HepG2 (cell line): ENCODE measurements around the gene CARD9. TPM values are rescaled to one million over a fixed set of nuclear protein-coding genes. Genes with fewer than 3 reads are reported as not detected.

Source experiments
- CAMTA2 ChIP-seq: sonication (generic); formaldehyde crosslinking; IDR thresholded peaks from 2 replicates; pipeline ENCODE4 v1.4.0; 2020; ENCODE audit warnings: mild to moderate bottlenecking, missing genetic modification reagents, borderline replicate concordance
- CC2D1A ChIP-seq: sonication (generic); formaldehyde crosslinking; IDR thresholded peaks from 2 replicates; pipeline ENCODE4 v1.8.1; 2023; ENCODE audit warnings: mild to moderate bottlenecking, missing genetic modification reagents
- FOXK2 ChIP-seq: fragments of 450-650 bp; IDR thresholded peaks from 2 replicates; pipeline ENCODE4 v1.6.1; 2016
- GLI4 ChIP-seq: sonication (generic); formaldehyde crosslinking; IDR thresholded peaks from 2 replicates; pipeline ENCODE4 v1.5.1; 2020; ENCODE audit warnings: missing genetic modification reagents, mild to moderate bottlenecking, moderate library complexity, borderline replicate concordance
- HINFP ChIP-seq: sonication (generic); formaldehyde crosslinking; IDR thresholded peaks from 2 replicates; pipeline ENCODE4 v1.4.0; 2020; ENCODE audit warnings: low read depth, mild to moderate bottlenecking, missing genetic modification reagents
- HNRNPUL1 ChIP-seq: fragments of 200-400 bp; formaldehyde crosslinking; IDR thresholded peaks from 2 replicates; pipeline ENCODE4 v1.6.1; 2017; ENCODE audit warnings: low read depth, mild to moderate bottlenecking, low read length, moderate library complexity
- IRX3 ChIP-seq: sonication (generic); formaldehyde crosslinking; IDR thresholded peaks from 2 replicates; pipeline ENCODE4 v1.8.1; 2023; ENCODE audit warnings: mild to moderate bottlenecking, low read depth, missing genetic modification reagents, borderline replicate concordance
- NAIF1 ChIP-seq: sonication (generic); formaldehyde crosslinking; IDR thresholded peaks from 2 replicates; pipeline ENCODE4 v1.5.0; 2020; ENCODE audit warnings: mild to moderate bottlenecking, missing genetic modification reagents, borderline replicate concordance
- NCOA2 ChIP-seq: sonication (generic); formaldehyde crosslinking; IDR thresholded peaks from 2 replicates; pipeline ENCODE4 v1.8.0; 2022; ENCODE audit warnings: inconsistent platforms
- POLR2AphosphoS2 ChIP-seq: IDR thresholded peaks from 2 replicates; pipeline ENCODE4 v1.6.1; 2011; ENCODE audit warnings: low read depth, low read length, improper control_type of control experiment
- SIN3B ChIP-seq: fragments of 150-350 bp; IDR thresholded peaks from 2 replicates; pipeline ENCODE4 v1.6.1; 2014; ENCODE audit warnings: low read length
- TBX2 ChIP-seq: sonication (generic); formaldehyde crosslinking; IDR thresholded peaks from 2 replicates; pipeline ENCODE4 v1.5.0; 2020; ENCODE audit warnings: missing genetic modification reagents, mild to moderate bottlenecking, borderline replicate concordance
- ZFAT ChIP-seq: sonication (generic); formaldehyde crosslinking; conservative IDR thresholded peaks from 2 replicates; pipeline ENCODE4 v1.8.1; 2023; ENCODE audit warnings: missing genetic modification reagents, inconsistent platforms
- ZMYM4 ChIP-seq: sonication (generic); formaldehyde crosslinking; IDR thresholded peaks from 2 replicates; pipeline ENCODE4 v1.8.1; 2023; ENCODE audit warnings: mild to moderate bottlenecking, missing genetic modification reagents
- ZNF124 ChIP-seq: sonication (generic); formaldehyde crosslinking; IDR thresholded peaks from 2 replicates; pipeline ENCODE4 v1.4.0; 2020; ENCODE audit warnings: missing genetic modification reagents
- ZNF24 ChIP-seq: fragments of 450-650 bp; IDR thresholded peaks from 2 replicates; pipeline ENCODE4 v1.6.1; 2017; ENCODE audit warnings: antibody characterized with exemption, mild to moderate bottlenecking
- ZNF335 ChIP-seq: sonication (generic); formaldehyde crosslinking; IDR thresholded peaks from 2 replicates; pipeline ENCODE4 v1.4.0; 2020; ENCODE audit warnings: missing genetic modification reagents
- ZNF414 ChIP-seq: sonication (generic); formaldehyde crosslinking; IDR thresholded peaks from 2 replicates; pipeline ENCODE4 v1.5.0; 2020; ENCODE audit warnings: missing genetic modification reagents
- ZNF619 ChIP-seq: sonication (generic); formaldehyde crosslinking; IDR thresholded peaks from 2 replicates; pipeline ENCODE4 v1.4.0; 2020; ENCODE audit warnings: mild to moderate bottlenecking, missing genetic modification reagents
- ZNF7 ChIP-seq: IDR thresholded peaks from 2 replicates; pipeline ENCODE4 v1.6.1; 2016; ENCODE audit warnings: missing biosample characterization, missing genetic modification reagents
- polyA plus RNA-seq, 8 experiments: library from polyadenylated mRNA; depleted of rRNA in 3 of 8; stranded (reverse) in 7 of 8; unstranded in 1 of 8; fragments of >200 nt; fragmentation: Illumina TruSeq in 4 of 8; extraction: Trizol in 4 of 8; gene quantifications; 2 replicates each; pipeline versions ENCODE4 v1.2.1 to v1.2.3, GENCODE V29; 2011 to 2016; ENCODE audit warnings: low read depth in 4 of 8, missing spikeins in 1 of 8, mixed read lengths in 1 of 8; ENCODE audit not compliant: insufficient read depth in 1 of 8
- total RNA-seq, 5 experiments: library from RNA; depleted of rRNA; stranded (reverse); fragments of >200 nt; fragmentation: Illumina TruSeq; extraction: Trizol; gene quantifications; 2 replicates each; pipeline ENCODE4 v1.2.3, GENCODE V29; 2016; ENCODE audit warnings: low read depth in 1 of 5
- TF ChIP-seq, protein P1 (sequence below): sonication (generic); formaldehyde crosslinking; IDR thresholded peaks from 2 replicates; pipeline ENCODE4 v1.9.0; 2021; ENCODE audit warnings: missing genetic modification reagents, mild to moderate bottlenecking, borderline replicate concordance
- TF ChIP-seq, protein P2 (sequence below): sonication (generic); formaldehyde crosslinking; IDR thresholded peaks from 2 replicates; pipeline ENCODE4 v1.4.0; 2020; ENCODE audit warnings: missing genetic modification reagents

Gene CARD9
- total and polyA plus RNA-seq, 2 of the 13 experiments (the other 11 are each of a cell fraction or from before 2014, with no cell fraction given), result 3.3 to 7.4 TPM

DNA sequence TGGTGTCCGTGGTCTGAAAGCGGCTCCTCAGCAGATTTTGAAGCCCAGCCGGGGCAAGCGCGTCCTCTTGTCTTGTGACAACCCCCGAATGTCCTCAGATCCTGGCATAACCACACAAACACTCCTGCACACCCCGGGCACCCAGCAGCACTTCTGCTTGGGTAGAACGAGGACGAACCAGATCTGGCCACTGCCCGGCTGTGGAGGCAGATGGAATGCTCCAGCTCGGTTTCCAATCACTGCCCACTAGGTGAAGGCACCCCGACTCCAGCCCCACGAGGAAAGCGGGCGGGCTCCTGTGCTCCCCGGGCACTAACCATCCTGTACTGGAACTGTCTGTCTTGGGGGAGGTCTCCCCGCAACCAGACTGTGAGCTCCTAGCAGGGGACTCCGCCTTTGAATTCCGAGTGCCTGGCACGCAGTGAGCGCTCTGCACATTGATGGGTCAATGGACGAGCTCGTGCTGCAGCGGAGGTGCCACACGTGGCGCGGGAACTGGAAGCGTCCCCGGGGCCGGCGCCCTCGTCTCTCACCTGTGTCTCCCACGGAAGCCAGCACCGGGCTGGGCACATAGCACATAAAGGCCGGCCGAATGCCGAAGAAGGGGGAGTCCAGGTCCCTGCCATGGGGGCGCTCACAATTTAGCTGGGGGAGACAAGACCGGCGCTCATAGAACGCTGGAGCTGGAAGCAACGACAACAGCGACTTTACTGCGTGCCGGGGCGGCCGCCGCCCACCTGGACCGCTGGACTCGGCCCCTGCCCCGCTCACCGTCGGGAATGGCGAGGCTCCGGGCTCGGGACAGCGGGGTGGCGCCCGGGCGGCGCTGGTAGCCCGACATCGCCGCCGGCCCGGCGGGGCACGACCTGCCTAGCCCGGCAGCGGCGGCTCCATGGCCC is 36.3 kb upstream of the CARD9 start (continued):
- TF ChIP-seq POLR2AphosphoS2 (no peak), GLI4 (no peak), HNRNPUL1 (no peak), ZNF124 (CRISPR knock-in tag) (no peak), CC2D1A (CRISPR knock-in tag) (no peak), NAIF1 (CRISPR knock-in tag) (no peak), NCOA2 (CRISPR knock-in tag) (no peak), CAMTA2 (CRISPR knock-in tag) (no peak), ZNF7 (no peak), HINFP (CRISPR knock-in tag) (no peak), FOXK2 (no peak), IRX3 (CRISPR knock-in tag) (no peak; the same call in 1 of the 2 replicates), ZNF619 (CRISPR knock-in tag) (no peak), ZNF414 (no peak), ZFAT (no peak), ZNF24 (no peak), TBX2 (CRISPR knock-in tag) (no peak), SIN3B (no peak), ZNF335 (CRISPR knock-in tag) (no peak), ZMYM4 (CRISPR knock-in tag) (no peak)
- TF ChIP-seq, protein P1, sequence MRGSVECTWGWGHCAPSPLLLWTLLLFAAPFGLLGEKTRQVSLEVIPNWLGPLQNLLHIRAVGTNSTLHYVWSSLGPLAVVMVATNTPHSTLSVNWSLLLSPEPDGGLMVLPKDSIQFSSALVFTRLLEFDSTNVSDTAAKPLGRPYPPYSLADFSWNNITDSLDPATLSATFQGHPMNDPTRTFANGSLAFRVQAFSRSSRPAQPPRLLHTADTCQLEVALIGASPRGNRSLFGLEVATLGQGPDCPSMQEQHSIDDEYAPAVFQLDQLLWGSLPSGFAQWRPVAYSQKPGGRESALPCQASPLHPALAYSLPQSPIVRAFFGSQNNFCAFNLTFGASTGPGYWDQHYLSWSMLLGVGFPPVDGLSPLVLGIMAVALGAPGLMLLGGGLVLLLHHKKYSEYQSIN (CRISPR knock-in tag), result no peak
- TF ChIP-seq, protein P2, sequence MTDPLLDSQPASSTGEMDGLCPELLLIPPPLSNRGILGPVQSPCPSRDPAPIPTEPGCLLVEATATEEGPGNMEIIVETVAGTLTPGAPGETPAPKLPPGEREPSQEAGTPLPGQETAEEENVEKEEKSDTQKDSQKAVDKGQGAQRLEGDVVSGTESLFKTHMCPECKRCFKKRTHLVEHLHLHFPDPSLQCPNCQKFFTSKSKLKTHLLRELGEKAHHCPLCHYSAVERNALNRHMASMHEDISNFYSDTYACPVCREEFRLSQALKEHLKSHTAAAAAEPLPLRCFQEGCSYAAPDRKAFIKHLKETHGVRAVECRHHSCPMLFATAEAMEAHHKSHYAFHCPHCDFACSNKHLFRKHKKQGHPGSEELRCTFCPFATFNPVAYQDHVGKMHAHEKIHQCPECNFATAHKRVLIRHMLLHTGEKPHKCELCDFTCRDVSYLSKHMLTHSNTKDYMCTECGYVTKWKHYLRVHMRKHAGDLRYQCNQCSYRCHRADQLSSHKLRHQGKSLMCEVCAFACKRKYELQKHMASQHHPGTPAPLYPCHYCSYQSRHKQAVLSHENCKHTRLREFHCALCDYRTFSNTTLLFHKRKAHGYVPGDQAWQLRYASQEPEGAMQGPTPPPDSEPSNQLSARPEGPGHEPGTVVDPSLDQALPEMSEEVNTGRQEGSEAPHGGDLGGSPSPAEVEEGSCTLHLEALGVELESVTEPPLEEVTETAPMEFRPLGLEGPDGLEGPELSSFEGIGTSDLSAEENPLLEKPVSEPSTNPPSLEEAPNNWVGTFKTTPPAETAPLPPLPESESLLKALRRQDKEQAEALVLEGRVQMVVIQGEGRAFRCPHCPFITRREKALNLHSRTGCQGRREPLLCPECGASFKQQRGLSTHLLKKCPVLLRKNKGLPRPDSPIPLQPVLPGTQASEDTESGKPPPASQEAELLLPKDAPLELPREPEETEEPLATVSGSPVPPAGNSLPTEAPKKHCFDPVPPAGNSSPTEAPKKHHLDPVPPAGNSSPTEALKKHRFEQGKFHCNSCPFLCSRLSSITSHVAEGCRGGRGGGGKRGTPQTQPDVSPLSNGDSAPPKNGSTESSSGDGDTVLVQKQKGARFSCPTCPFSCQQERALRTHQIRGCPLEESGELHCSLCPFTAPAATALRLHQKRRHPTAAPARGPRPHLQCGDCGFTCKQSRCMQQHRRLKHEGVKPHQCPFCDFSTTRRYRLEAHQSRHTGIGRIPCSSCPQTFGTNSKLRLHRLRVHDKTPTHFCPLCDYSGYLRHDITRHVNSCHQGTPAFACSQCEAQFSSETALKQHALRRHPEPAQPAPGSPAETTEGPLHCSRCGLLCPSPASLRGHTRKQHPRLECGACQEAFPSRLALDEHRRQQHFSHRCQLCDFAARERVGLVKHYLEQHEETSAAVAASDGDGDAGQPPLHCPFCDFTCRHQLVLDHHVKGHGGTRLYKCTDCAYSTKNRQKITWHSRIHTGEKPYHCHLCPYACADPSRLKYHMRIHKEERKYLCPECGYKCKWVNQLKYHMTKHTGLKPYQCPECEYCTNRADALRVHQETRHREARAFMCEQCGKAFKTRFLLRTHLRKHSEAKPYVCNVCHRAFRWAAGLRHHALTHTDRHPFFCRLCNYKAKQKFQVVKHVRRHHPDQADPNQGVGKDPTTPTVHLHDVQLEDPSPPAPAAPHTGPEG, result 0 out of 2 replicates have a peak, but pooled peaks have one; percentile 41
